Left lung (tissue), 10 donors: Measurements from ENCODE around the gene ELF4. TPM values are rescaled to one million over a fixed set of nuclear protein-coding genes. Genes with fewer than 3 reads are reported as not detected.

ENCODE experiments used
- ATAC-seq: fragments of 200-7000 bp; cut with Tn5 transposase; one replicate; pipeline ENCODE4 v1.9.1; 2020; ENCODE audit warnings: moderate library complexity
- DNase-seq, 4 donors: peaks; one replicate each; pipeline ENCODE4 v3.0.0-alpha.2; 2013 to 2020
- H3K27ac ChIP-seq, 2 donors: fragments of 200-600 bp; sonication (generic) in 1 of 2; one replicate each; pipeline versions ENCODE4 v1.5.0 to v1.8.0; 2020 to 2021
- H3K27me3 ChIP-seq, 2 donors: fragments of 200-600 bp; sonication (generic) in 1 of 2; one replicate each; pipeline versions ENCODE4 v1.5.0 to v1.8.0; 2020 to 2021
- H3K36me3 ChIP-seq, 2 donors: fragments of 200-600 bp; sonication (generic) in 1 of 2; one replicate each; pipeline versions ENCODE4 v1.5.0 to v1.8.0; 2020 to 2021
- H3K4me1 ChIP-seq, 2 donors: fragments of 200-600 bp; one replicate each; pipeline ENCODE4 v1.8.0; 2021
- H3K4me3 ChIP-seq, 2 donors: fragments of 200-600 bp; sonication (generic) in 1 of 2; one replicate each; pipeline versions ENCODE4 v1.5.0 to v1.8.0; 2020 to 2021; ENCODE audit warnings: mild to moderate bottlenecking in 1 of 2
- H3K9me3 ChIP-seq, 2 donors: fragments of 200-600 bp; sonication (generic) in 1 of 2; one replicate each; pipeline versions ENCODE4 v1.5.0 to v1.8.0; 2020 to 2021
- intact Hi-C, 2 donors: fragments of 100-400 bp; cut with DNase I; formaldehyde crosslinking; loops; one replicate each; pipeline versions ENCODE4 v1.11.2 to v1.14.2; 2022
- polyA plus RNA-seq, 6 donors: library from polyadenylated mRNA; unstranded; fragments of 120-200 nt; gene quantifications; one replicate each; pipeline ENCODE4 v1.2.1, GENCODE V29; 2013; ENCODE audit not compliant: insufficient read length in 6 of 6
- total RNA-seq, 2 donors: library from RNA; stranded (reverse); fragmentation: NEBNext Ultra II Directional; extraction: Animal tissue kit (Norgen Biotek cat#: 25700); gene quantifications; one replicate each; pipeline ENCODE4 v1.2.1, GENCODE V29; 2021
- TF ChIP-seq, protein P1 (sequence below), 2 donors: fragments of 200-600 bp; sonication (generic) in 1 of 2; IDR thresholded peaks; one replicate each; pipeline versions ENCODE4 v1.5.0 to v1.8.0; 2021; ENCODE audit warnings: antibody characterized with exemption in 2 of 2
- donor health status: DM: no; HTN: yes; CAD: no.
- donor health status: DM: no; HTN: no; CAD: no.

ELF4 gene
- total and polyA plus RNA-seq, 8 donors = 10.1 to 23.9 (median 12.8) TPM

DNA sequence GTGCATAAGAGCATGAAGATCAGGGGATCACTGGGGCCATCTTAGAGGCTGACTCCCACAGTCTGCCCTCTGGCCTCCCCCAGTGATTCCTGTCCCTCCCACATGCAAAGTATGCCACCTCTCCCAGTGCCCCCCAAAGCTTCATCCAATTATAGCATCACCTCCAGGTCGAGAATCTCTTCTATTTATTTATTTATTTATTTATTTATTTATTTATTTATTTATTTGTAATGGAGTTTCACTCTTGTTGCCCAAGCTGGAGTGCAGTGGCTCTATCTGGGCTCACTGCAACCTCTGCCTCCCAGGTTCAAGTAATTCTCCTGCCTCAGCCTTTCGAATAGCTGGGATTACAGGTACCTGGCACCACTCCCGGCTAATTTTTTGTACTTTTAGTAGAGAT lies 77.7 kb downstream of the ELF4 start:
- Histone ChIP-seq H3K36me3 (peaks cover 0 to 64% of the 10 kb centered on the region in 2 donors), H3K9me3 (no peaks in the 10 kb centered on the region), H3K4me1 (no peaks in the 10 kb centered on the region), H3K4me3 (no peak overlapping the region), H3K27me3 (no peaks in the 10 kb centered on the region), H3K27ac (no peak overlapping the region)
- intact Hi-C loops = no loop called here
- ATAC-seq (no peak), DNase-seq (no peak)
- TF ChIP-seq, protein P1, sequence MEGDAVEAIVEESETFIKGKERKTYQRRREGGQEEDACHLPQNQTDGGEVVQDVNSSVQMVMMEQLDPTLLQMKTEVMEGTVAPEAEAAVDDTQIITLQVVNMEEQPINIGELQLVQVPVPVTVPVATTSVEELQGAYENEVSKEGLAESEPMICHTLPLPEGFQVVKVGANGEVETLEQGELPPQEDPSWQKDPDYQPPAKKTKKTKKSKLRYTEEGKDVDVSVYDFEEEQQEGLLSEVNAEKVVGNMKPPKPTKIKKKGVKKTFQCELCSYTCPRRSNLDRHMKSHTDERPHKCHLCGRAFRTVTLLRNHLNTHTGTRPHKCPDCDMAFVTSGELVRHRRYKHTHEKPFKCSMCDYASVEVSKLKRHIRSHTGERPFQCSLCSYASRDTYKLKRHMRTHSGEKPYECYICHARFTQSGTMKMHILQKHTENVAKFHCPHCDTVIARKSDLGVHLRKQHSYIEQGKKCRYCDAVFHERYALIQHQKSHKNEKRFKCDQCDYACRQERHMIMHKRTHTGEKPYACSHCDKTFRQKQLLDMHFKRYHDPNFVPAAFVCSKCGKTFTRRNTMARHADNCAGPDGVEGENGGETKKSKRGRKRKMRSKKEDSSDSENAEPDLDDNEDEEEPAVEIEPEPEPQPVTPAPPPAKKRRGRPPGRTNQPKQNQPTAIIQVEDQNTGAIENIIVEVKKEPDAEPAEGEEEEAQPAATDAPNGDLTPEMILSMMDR (IDR thresholded peaks at IDR 0.05) = no peak

DNA sequence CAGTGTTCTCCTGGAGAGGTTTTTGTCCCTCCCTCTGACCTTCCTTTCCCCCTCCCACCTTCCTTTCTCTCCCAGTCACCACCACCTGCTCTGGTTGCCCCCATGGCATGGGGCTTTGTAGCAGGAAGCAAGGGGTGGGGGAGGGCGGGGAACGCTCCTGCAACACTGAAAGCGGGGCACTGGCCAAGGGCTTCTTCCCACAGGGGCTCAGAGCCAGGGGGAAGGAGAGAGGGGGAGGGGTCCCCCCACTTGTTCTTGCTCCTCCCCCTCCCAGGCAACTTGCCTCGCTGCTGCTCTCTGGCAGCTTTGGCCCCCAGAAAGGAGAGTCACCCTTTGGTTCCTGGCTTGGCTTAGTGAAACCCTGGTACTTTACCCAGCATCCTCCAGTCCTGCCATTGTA lies 79.5 kb downstream of the ELF4 start:
- Histone ChIP-seq H3K36me3 (peaks cover 0 to 51% of the 10 kb centered on the region in 2 donors), H3K9me3 (no peaks in the 10 kb centered on the region), H3K4me1 (no peaks in the 10 kb centered on the region), H3K4me3 (no peak overlapping the region), H3K27me3 (no peaks in the 10 kb centered on the region), H3K27ac (no peak overlapping the region)
- no peak for DNase-seq
- TF ChIP-seq, protein P1 (IDR thresholded peaks at IDR 0.05) = no peak
- intact Hi-C loops = no loop called here
- ATAC-seq = no peak

DNA sequence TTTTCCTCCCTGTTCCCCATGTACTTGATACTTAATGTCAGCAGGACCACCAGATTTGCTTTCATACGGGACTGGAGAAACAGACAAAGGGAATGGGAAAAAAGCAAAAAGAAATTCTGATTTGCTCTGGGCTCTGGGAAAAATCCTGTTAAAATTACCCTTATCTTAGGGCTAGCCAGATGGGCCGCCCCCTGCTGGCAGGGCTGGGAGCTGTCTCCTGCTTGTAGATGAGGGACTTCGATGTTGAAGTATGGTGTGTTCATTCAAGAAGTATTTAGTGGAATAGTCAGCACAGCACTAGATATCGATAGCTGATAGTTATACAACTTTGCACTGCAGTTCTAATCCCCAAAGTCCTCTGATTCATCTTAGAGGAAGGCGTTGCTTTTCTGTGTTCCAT lies 82.1 kb downstream of the ELF4 start:
- Histone ChIP-seq H3K36me3 (peaks cover 0 to 41% of the 10 kb centered on the region in 2 donors), H3K4me1 (peaks cover 0 to 8% of the 10 kb centered on the region in 2 donors), H3K27me3 (no peaks in the 10 kb centered on the region), H3K27ac (no peak overlapping the region), H3K4me3 (no peak overlapping the region), H3K9me3 (no peaks in the 10 kb centered on the region)
- TF ChIP-seq, protein P1 (IDR thresholded peaks at IDR 0.05) = peak; percentile 55 to 76
- intact Hi-C loops = loop anchor here in 1 of 2 donors (5.0 kb wide), 1 partner anchor 101 kb away; no protein-coding TSS in a partner anchor
- ATAC-seq (peak; percentile 54), DNase-seq (peak in 2 of 4 donors; percentile 13 to 87)

DNA sequence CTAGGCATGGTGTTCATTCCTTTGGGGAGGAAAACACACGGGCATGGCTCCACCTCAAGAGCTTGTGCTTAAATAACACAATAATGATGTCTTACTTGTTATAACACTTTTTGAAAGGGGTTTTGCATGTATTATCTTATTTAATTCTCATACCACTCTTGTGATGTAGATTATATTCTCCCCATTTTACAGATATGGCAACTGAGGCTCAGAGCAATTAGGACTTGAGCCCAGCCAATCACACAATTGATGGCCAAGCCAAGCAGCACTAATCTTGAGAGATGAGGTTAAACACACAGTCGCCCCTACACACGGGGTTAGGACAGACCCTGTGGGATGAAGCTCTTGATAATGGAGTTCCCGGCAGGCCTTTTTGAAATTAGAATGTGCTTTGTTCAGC lies 82.7 kb downstream of the ELF4 start:
- Histone ChIP-seq H3K27ac (no peak overlapping the region), H3K27me3 (no peaks in the 10 kb centered on the region), H3K36me3 (peaks cover 0 to 47% of the 10 kb centered on the region in 2 donors), H3K4me3 (no peak overlapping the region), H3K9me3 (no peaks in the 10 kb centered on the region), H3K4me1 (peaks cover 0 to 8% of the 10 kb centered on the region in 2 donors)
- ATAC-seq (no peak), DNase-seq (no peak)
- TF ChIP-seq, protein P1 (IDR thresholded peaks at IDR 0.05) = no peak
- intact Hi-C loops = loop anchor here in 1 of 2 donors (5.0 kb wide), 1 partner anchor 100 kb away; no protein-coding TSS in a partner anchor

DNA sequence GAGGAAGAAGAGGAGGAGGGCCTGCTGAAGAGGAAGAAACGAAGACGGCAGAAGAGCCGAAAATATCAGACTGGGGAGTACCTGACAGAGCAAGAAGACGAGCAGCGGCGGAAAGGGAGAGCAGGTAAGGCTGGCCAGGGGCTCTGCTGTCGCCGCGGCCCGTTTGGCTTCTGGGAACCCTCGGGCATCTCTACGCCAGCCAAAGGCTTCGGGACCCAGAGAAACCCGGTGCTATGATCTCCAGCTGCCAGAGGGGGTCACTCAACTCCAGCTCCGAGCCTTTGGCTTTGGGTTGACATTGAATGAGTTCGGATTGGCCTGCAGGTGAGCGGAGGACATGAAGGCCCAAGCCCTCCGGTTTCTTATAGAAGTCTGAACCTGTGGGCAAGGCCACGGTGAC lies 85.0 kb downstream of the ELF4 start:
- Histone ChIP-seq H3K27me3 (no peaks in the 10 kb centered on the region), H3K4me3 (no peak overlapping the region), H3K9me3 (no peaks in the 10 kb centered on the region), H3K4me1 (peaks cover 0 to 8% of the 10 kb centered on the region in 2 donors), H3K36me3 (peaks cover 0 to 49% of the 10 kb centered on the region in 2 donors), H3K27ac (no peak overlapping the region)
- TF ChIP-seq, protein P1 (IDR thresholded peaks at IDR 0.05) = no peak
- ATAC-seq = no peak
- DNase-seq = no peak
- intact Hi-C loops = loop anchor here in 1 of 2 donors (5.0 kb wide), 1 partner anchor 98 kb away; no protein-coding TSS in a partner anchor
